Measurements from ENCODE around the gene IGFBP3. TPM values are rescaled to one million over a fixed set of nuclear protein-coding genes. Genes with fewer than 3 reads are reported as not detected.

IGFBP3 gene, protein sequence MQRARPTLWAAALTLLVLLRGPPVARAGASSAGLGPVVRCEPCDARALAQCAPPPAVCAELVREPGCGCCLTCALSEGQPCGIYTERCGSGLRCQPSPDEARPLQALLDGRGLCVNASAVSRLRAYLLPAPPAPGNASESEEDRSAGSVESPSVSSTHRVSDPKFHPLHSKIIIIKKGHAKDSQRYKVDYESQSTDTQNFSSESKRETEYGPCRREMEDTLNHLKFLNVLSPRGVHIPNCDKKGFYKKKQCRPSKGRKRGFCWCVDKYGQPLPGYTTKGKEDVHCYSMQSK
- total RNA-seq: 573 and 632 TPM in 2 replicates
- 268 and 355 TPM in 2 replicates for polyA plus RNA-seq

DNA sequence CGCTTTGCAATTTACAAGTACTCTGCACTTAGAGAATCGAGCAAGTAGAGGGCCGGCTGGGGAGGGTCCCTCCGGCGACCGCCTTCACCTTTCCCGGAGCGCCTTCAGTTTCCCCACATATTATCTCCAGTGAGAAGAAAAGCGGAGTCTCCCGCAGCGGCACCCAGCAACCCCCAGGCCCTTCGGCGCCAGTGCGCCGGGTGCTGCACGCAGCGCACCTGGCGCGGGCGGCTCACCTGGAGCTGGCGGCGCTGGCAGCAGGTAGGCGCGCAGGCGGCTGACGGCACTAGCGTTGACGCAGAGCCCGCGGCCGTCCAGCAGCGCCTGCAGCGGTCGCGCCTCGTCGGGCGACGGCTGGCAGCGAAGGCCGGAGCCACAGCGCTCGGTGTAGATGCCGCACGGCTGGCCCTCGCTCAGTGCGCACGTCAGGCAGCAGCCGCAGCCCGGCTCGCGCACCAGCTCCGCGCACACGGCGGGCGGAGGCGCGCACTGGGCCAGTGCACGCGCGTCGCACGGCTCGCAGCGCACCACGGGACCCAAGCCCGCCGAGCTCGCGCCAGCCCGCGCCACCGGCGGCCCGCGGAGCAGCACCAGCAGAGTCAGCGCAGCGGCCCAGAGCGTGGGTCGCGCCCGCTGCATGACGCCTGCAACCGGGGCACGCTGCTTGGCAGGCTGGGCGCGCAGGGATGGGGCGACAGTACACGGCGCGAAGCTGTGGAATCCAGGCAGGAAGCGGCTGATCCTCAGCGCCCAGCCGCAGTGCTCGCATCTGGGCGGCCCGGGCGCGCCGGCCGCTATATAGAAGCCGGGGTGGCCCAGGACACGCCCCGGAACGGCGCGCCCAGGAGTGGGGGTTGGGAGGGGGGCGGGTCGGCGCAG is at the start of gene IGFBP3:
Gene IGFBP3 (minus strand): TSS at position 771 of the 879 bp plus-strand sequence. CDS start 132 bp downstream, at position 639.
- 1% methylated on average over 93 of the region's 111 CpGs for WGBS (ENCODE audit: low lambda C conversion rate, missing lambda C conversion rate)
- Histone ChIP-seq H3K79me2 (peaks cover 26% of the 10 kb centered on the region), H3K9me3 (ENCODE audit: low read depth) (no peaks in the 10 kb centered on the region), H3K36me3 (replicated peaks; ENCODE audit: insufficient read depth, low read depth) (no peaks in the 10 kb centered on the region), H3K4me1 (ENCODE audit: insufficient read depth) (peaks cover 15% of the 10 kb centered on the region), H4K20me1 (ENCODE audit: insufficient read depth, poor library complexity, severe bottlenecking) (peaks cover 14% of the 10 kb centered on the region), H3K27ac (peak within 1 kb of the TSS; percentile 45), H3K27me3 (peaks cover 26% of the 10 kb centered on the region), H3K4me3 (peak within 1 kb of the TSS; percentile 47), H3K4me2 (peak within 1 kb of the TSS; percentile 89), H2AFZ (peak within 1 kb of the TSS; percentile 58), H3K9me2 (replicated peaks; ENCODE audit: insufficient read depth) (no peaks in the 10 kb centered on the region)
- TF ChIP-seq, protein P1, sequence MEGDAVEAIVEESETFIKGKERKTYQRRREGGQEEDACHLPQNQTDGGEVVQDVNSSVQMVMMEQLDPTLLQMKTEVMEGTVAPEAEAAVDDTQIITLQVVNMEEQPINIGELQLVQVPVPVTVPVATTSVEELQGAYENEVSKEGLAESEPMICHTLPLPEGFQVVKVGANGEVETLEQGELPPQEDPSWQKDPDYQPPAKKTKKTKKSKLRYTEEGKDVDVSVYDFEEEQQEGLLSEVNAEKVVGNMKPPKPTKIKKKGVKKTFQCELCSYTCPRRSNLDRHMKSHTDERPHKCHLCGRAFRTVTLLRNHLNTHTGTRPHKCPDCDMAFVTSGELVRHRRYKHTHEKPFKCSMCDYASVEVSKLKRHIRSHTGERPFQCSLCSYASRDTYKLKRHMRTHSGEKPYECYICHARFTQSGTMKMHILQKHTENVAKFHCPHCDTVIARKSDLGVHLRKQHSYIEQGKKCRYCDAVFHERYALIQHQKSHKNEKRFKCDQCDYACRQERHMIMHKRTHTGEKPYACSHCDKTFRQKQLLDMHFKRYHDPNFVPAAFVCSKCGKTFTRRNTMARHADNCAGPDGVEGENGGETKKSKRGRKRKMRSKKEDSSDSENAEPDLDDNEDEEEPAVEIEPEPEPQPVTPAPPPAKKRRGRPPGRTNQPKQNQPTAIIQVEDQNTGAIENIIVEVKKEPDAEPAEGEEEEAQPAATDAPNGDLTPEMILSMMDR (IDR thresholded peaks at IDR 0.05; ENCODE audit: poor library complexity): no peak
- TF ChIP-seq EZH2phosphoT487 (IDR thresholded peaks at IDR 0.05; ENCODE audit: low read depth, severe bottlenecking, unreplicated experiment) (no peak), EZH2 (IDR thresholded peaks at IDR 0.05; ENCODE audit: borderline replicate concordance) (no peak)
- DNase-seq (ENCODE audit: low spot score): peak; percentile 84

DNA sequence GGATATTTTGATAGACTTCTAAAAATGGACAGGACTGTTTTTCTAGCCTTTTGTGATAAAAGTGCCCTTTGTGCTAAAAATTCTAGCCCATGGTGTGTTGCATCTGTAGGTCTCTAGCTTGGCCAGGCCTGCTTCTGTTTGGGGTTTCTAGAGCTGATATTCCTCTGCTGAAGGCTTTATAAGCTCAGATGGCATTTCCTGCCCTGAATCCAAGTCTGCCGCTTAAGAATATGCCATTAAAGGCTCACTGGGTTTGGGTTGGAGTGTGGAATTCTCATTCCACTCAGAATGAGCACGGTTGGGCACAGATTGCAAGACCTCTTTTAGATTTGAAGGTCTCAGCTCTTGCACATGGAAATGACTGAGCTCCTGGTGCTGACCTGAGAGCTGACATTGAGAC is 49.4 kb upstream of the IGFBP3 start:
- H3K9me2 ChIP-seq (replicated peaks; ENCODE audit: insufficient read depth): no peaks in the 10 kb centered on the region
- whole genome bisulfite sequencing (ENCODE audit: low lambda C conversion rate, missing lambda C conversion rate): 48% methylated on average over 2 of the region's 2 CpGs
- DNase-seq (ENCODE audit: low spot score): no peak
- H3K79me2 ChIP-seq: no peaks in the 10 kb centered on the region
- H3K36me3 ChIP-seq (replicated peaks; ENCODE audit: insufficient read depth, low read depth): no peaks in the 10 kb centered on the region
- no peaks in the 10 kb centered on the region for H3K27me3 ChIP-seq
- TF ChIP-seq, protein P1 (IDR thresholded peaks at IDR 0.05; ENCODE audit: poor library complexity): no peak
- no peak for TF ChIP-seq EZH2 (IDR thresholded peaks at IDR 0.05; ENCODE audit: borderline replicate concordance)
- no peak overlapping the region for H2AFZ ChIP-seq
- no peaks in the 10 kb centered on the region for H4K20me1 ChIP-seq (ENCODE audit: insufficient read depth, poor library complexity, severe bottlenecking)
- no peaks in the 10 kb centered on the region for H3K4me1 ChIP-seq (ENCODE audit: insufficient read depth)
- H3K4me3 ChIP-seq: no peak overlapping the region
- no peak overlapping the region for H3K4me2 ChIP-seq
- H3K9me3 ChIP-seq (ENCODE audit: low read depth): no peaks in the 10 kb centered on the region
- H3K27ac ChIP-seq: no peak overlapping the region

DNA sequence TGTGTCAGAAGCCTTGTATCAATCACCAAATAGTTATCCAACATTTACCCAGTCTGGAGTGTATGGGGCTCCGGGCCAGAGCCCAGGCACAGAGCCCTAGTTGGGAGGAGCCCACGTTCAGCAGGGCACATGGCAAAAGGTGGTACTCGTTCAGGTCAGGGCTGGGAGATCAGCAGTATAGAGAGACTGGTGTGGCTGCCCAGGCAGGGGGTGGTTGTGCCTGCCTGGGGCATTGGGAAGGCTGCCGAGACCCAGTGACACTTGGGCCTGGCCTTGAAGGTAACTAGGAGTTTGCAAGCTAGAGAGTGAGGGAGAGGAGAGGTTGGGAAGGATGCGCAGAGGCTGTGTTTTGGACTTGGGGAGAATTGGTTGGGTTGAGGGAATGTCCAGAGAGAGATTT is 48.9 kb upstream of the IGFBP3 start:
- Histone ChIP-seq H3K4me1 (ENCODE audit: insufficient read depth) (no peaks in the 10 kb centered on the region), H3K9me3 (ENCODE audit: low read depth) (no peaks in the 10 kb centered on the region), H3K27ac (no peak overlapping the region), H3K27me3 (no peaks in the 10 kb centered on the region), H3K4me2 (no peak overlapping the region), H3K4me3 (no peak overlapping the region), H4K20me1 (ENCODE audit: insufficient read depth, poor library complexity, severe bottlenecking) (no peaks in the 10 kb centered on the region), H3K79me2 (no peaks in the 10 kb centered on the region), H3K36me3 (replicated peaks; ENCODE audit: insufficient read depth, low read depth) (no peaks in the 10 kb centered on the region), H3K9me2 (replicated peaks; ENCODE audit: insufficient read depth) (no peaks in the 10 kb centered on the region), H2AFZ (no peak overlapping the region)
- no peak for DNase-seq (ENCODE audit: low spot score)
- TF ChIP-seq EZH2phosphoT487 (IDR thresholded peaks at IDR 0.05; ENCODE audit: low read depth, severe bottlenecking, unreplicated experiment) (no peak), EZH2 (IDR thresholded peaks at IDR 0.05; ENCODE audit: borderline replicate concordance) (no peak)
- TF ChIP-seq, protein P1 (IDR thresholded peaks at IDR 0.05; ENCODE audit: poor library complexity): no peak
- 85% methylated on average over 5 of the region's 5 CpGs for WGBS (ENCODE audit: low lambda C conversion rate, missing lambda C conversion rate)
